GM23248 (cell line): ENCODE results near the gene EIF5B. TPM values are rescaled to one million over a fixed set of nuclear protein-coding genes. Genes with fewer than 3 reads are reported as not detected.
A peak's percentile ranks its signal among the peaks of the same experiment; 100 is the strongest.

Experiments used
- DNase-seq: peaks from one replicate; pipeline ENCODE4 v3.0.0-alpha.2; 2015
- H2AFZ ChIP-seq: fragments of 200-600 bp; sonication (generic); 2 replicates; pipeline ENCODE4 v1.6.1; 2016; ENCODE audit warnings: antibody characterized with exemption
- H3F3A ChIP-seq: fragments of 200-600 bp; sonication (generic); 2 replicates; pipeline ENCODE4 v1.6.1; 2016; ENCODE audit warnings: mild to moderate bottlenecking, antibody characterized with exemption, mixed run types; ENCODE audit not compliant: insufficient read depth
- H3K27ac ChIP-seq: fragments of 200-600 bp; sonication (generic); 2 replicates; pipeline ENCODE4 v1.5.1; 2016; ENCODE audit warnings: mild to moderate bottlenecking
- H3K27me3 ChIP-seq: fragments of 200-600 bp; sonication (generic); replicated peaks from 2 replicates; pipeline ENCODE4 v1.6.1; 2016; ENCODE audit warnings: mild to moderate bottlenecking; ENCODE audit not compliant: insufficient read depth
- H3K36me3 ChIP-seq: fragments of 200-600 bp; sonication (generic); 2 replicates; pipeline ENCODE4 v1.6.1; 2016; ENCODE audit warnings: low read depth, mild to moderate bottlenecking
- H3K4me1 ChIP-seq: fragments of 200-600 bp; sonication (generic); 2 replicates; pipeline ENCODE4 v1.6.1; 2016; ENCODE audit warnings: mild to moderate bottlenecking; ENCODE audit not compliant: insufficient read depth
- H3K4me2 ChIP-seq: fragments of 200-600 bp; sonication (generic); one replicate; pipeline ENCODE4 v1.6.1; 2016; ENCODE audit warnings: mild to moderate bottlenecking; ENCODE audit not compliant: unreplicated experiment
- H3K4me3 ChIP-seq: fragments of 200-600 bp; sonication (generic); 2 replicates; pipeline ENCODE4 v1.5.1; 2016; ENCODE audit warnings: mild to moderate bottlenecking
- H3K79me2 ChIP-seq: fragments of 200-600 bp; sonication (generic); 2 replicates; pipeline ENCODE4 v1.6.1; 2016; ENCODE audit warnings: mild to moderate bottlenecking; ENCODE audit not compliant: insufficient read depth
- H3K9ac ChIP-seq: fragments of 200-600 bp; sonication (generic); 2 replicates; pipeline ENCODE4 v1.6.1; 2016; ENCODE audit warnings: mild to moderate bottlenecking
- H3K9me2 ChIP-seq: fragments of 200-600 bp; sonication (generic); 2 replicates; pipeline ENCODE4 v1.6.1; 2016; ENCODE audit warnings: mixed run types, mild to moderate bottlenecking, moderate library complexity; ENCODE audit not compliant: insufficient read depth
- H3K9me3 ChIP-seq: fragments of 200-600 bp; sonication (generic); one replicate; pipeline ENCODE4 v1.6.1; 2017; ENCODE audit warnings: low read depth
- H4K20me1 ChIP-seq: fragments of 200-600 bp; sonication (generic); 2 replicates; pipeline ENCODE4 v1.6.0; 2016; ENCODE audit not compliant: insufficient read depth
- EZH2 ChIP-seq: fragments of 200-600 bp; sonication (generic); IDR thresholded peaks from 2 replicates; pipeline ENCODE4 v1.6.1; 2018; ENCODE audit warnings: antibody characterized with exemption, mild to moderate bottlenecking; ENCODE audit not compliant: insufficient read depth, poor library complexity, severe bottlenecking
- EZH2phosphoT487 ChIP-seq: fragments of 200-600 bp; sonication (generic); IDR thresholded peaks from 2 replicates; pipeline ENCODE4 v1.6.1; 2018; ENCODE audit warnings: antibody characterized with exemption, moderate library complexity, mild to moderate bottlenecking, low read depth; ENCODE audit not compliant: insufficient read depth
- WGBS, 2 experiments: methylation state at CpG; one replicate each; pipeline ENCODE4 v1.1.6; 2015 to 2017; ENCODE audit warnings: low lambda C conversion rate in 2 of 2, low coverage in 1 of 2; ENCODE audit errors: missing lambda C conversion rate in 2 of 2; 5-methylcytosine and 5-hydroxymethylcytosine counted together
- in situ Hi-C: fragments of 300-500 bp; cut with MboI; formaldehyde crosslinking; loops from 2 replicates; pipeline ENCODE4 v1.15.0; 2020
- polyA plus RNA-seq: library from polyadenylated mRNA; unstranded; fragments of >200 nt; fragmentation: Nextera tagmentation; extraction: Ambion mirVana; gene quantifications from 2 replicates; pipeline ENCODE4 v1.2.1, GENCODE V29; 2016
- total RNA-seq: library from RNA; depleted of rRNA; stranded (reverse); fragments of >200 nt; shearing (Covaris generic); gene quantifications from 2 replicates; pipeline ENCODE4 v1.2.3, GENCODE V29; 2014

Gene EIF5B
- total and polyA plus RNA-seq, 2 experiments from 2014 or later: 19.5 to 27.7 TPM

- Histone ChIP-seq H3K27ac (no peak overlapping the region), H3K4me1 (peaks cover 9% of the 10 kb centered on the region; the same call in 1 of the 2 replicates), H4K20me1 (peaks cover 3% of the 10 kb centered on the region; the same call in 1 of the 2 replicates), H3K36me3 (peaks cover 20% of the 10 kb centered on the region), H3K9ac (no peak overlapping the region), H3K9me2 (no peaks in the 10 kb centered on the region), H3K4me3 (no peak overlapping the region), H3K4me2 (no peak overlapping the region), H3K79me2 (peaks cover 60% of the 10 kb centered on the region), H3K9me3 (no peaks in the 10 kb centered on the region), H3F3A (no peaks in the 10 kb centered on the region; the same call in 1 of the 2 replicates), H3K27me3 (no peaks in the 10 kb centered on the region), H2AFZ (no peak overlapping the region)
- TF ChIP-seq EZH2 (no peak), EZH2phosphoT487 (no peak)
- in situ Hi-C loops: no loop called here
- peak; percentile 40 for DNase-seq
- WGBS, 2 experiments: 67 to 76% methylated on average over 1 of the region's 1 CpG
Observed at GRCh38 chr2:99442837-99443236, 105.6 kb downstream of the EIF5B start.

- peaks cover 19% of the 10 kb centered on the region for H3K4me1 ChIP-seq
- H3F3A ChIP-seq: peaks cover 8% of the 10 kb centered on the region
- 86 to 87% methylated on average over 2 of the region's 2 CpGs for WGBS, 2 experiments
- in situ Hi-C loops: no loop called here
- H3K4me2 ChIP-seq: no peak overlapping the region
- H3K27me3 ChIP-seq: no peaks in the 10 kb centered on the region
- no peak overlapping the region for H3K27ac ChIP-seq
- TF ChIP-seq EZH2 (no peak), EZH2phosphoT487 (no peak)
- no peak overlapping the region for H3K9ac ChIP-seq
- no peak overlapping the region for H3K4me3 ChIP-seq
- H3K79me2 ChIP-seq: peaks cover 65% of the 10 kb centered on the region
- H3K9me3 ChIP-seq: no peaks in the 10 kb centered on the region
- no peak for DNase-seq
- H2AFZ ChIP-seq: no peak overlapping the region
- peaks cover 8% of the 10 kb centered on the region for H3K36me3 ChIP-seq
- H3K9me2 ChIP-seq: no peaks in the 10 kb centered on the region
- peaks cover 3% of the 10 kb centered on the region; the same call in 1 of the 2 replicates for H4K20me1 ChIP-seq
Observed at GRCh38 chr2:99444222-99444621, 107.0 kb downstream of the EIF5B start.

- no peak overlapping the region for H3K4me3 ChIP-seq
- in situ Hi-C loops: no loop called here
- no peaks in the 10 kb centered on the region for H3K27me3 ChIP-seq
- no peak overlapping the region for H2AFZ ChIP-seq
- H3K79me2 ChIP-seq: peaks cover 61% of the 10 kb centered on the region
- no peak for DNase-seq
- no peaks in the 10 kb centered on the region for H3K9me3 ChIP-seq
- H3F3A ChIP-seq: peaks cover 8% of the 10 kb centered on the region
- no peaks in the 10 kb centered on the region for H3K9me2 ChIP-seq
- H3K4me2 ChIP-seq: no peak overlapping the region
- peaks cover 3% of the 10 kb centered on the region; the same call in 1 of the 2 replicates for H4K20me1 ChIP-seq
- no peak for TF ChIP-seq EZH2phosphoT487
- no peak for TF ChIP-seq EZH2
- peaks cover 7% of the 10 kb centered on the region; the same call in 1 of the 2 replicates for H3K36me3 ChIP-seq
- 88 to 90% methylated on average over 4 of the region's 4 CpGs for WGBS, 2 experiments
- no peak overlapping the region for H3K27ac ChIP-seq
- no peak overlapping the region for H3K9ac ChIP-seq
- H3K4me1 ChIP-seq: peaks cover 19% of the 10 kb centered on the region
Observed at GRCh38 chr2:99445065-99445464, 107.9 kb downstream of the EIF5B start.

- no peaks in the 10 kb centered on the region for H3K9me2 ChIP-seq
- in situ Hi-C loops: no loop called here
- peaks cover 9% of the 10 kb centered on the region; the same call in 1 of the 2 replicates for H3K36me3 ChIP-seq
- H3K27me3 ChIP-seq: no peaks in the 10 kb centered on the region
- peak overlapping the region; percentile 69 for H3K27ac ChIP-seq
- no peak overlapping the region for H3K4me3 ChIP-seq
- peaks cover 3% of the 10 kb centered on the region; the same call in 1 of the 2 replicates for H4K20me1 ChIP-seq
- peaks cover 19% of the 10 kb centered on the region for H3K4me1 ChIP-seq
- DNase-seq: peak; percentile 73
- H3K79me2 ChIP-seq: peaks cover 83% of the 10 kb centered on the region
- no peak overlapping the region for H2AFZ ChIP-seq
- peak overlapping the region; percentile 10 for H3K4me2 ChIP-seq
- TF ChIP-seq EZH2 (no peak), EZH2phosphoT487 (no peak)
- WGBS, 2 experiments: 59 to 64% methylated on average over 2 of the region's 2 CpGs
- H3F3A ChIP-seq: peaks cover 8% of the 10 kb centered on the region
- H3K9me3 ChIP-seq: no peaks in the 10 kb centered on the region
- H3K9ac ChIP-seq: no peak overlapping the region
Observed at GRCh38 chr2:99448556-99448955, 111.4 kb downstream of the EIF5B start.
